Urinary bladder (tissue), 4 donors: ENCODE measurements around the gene BTBD8. TPM values are rescaled to one million over a fixed set of nuclear protein-coding genes. Genes with fewer than 3 reads are reported as not detected.

ENCODE experiments used
- DNase-seq: peaks from one replicate; pipeline ENCODE4 v3.0.0-alpha.2; 2015; ENCODE audit errors: extremely low spot score
- H3K27ac ChIP-seq: one replicate; pipeline ENCODE4 v1.5.1; 2013; ENCODE audit warnings: low read depth, mild to moderate bottlenecking, moderate library complexity
- H3K36me3 ChIP-seq: one replicate; pipeline ENCODE4 v1.6.1; 2013; ENCODE audit warnings: mild to moderate bottlenecking, moderate library complexity; ENCODE audit not compliant: insufficient read depth
- H3K4me1 ChIP-seq: one replicate; pipeline ENCODE4 v1.6.1; 2013; ENCODE audit warnings: mild to moderate bottlenecking, moderate library complexity; ENCODE audit not compliant: insufficient read depth
- H3K4me3 ChIP-seq: one replicate; pipeline ENCODE4 v1.5.1; 2013; ENCODE audit warnings: low read depth, low read length
- WGBS: extraction: QIAGEN DNeasy Blood & Tissue Kit; methylation state at CpG from one replicate; pipeline ENCODE4 v1.1.7; 2013; 5-methylcytosine and 5-hydroxymethylcytosine counted together
- polyA plus RNA-seq: library from polyadenylated mRNA; stranded (reverse); fragments of 200-250 nt; gene quantifications from one replicate; pipeline ENCODE4 v1.2.3, GENCODE V29; 2013
- total RNA-seq: library from RNA; depleted of rRNA; stranded (reverse); fragments of >200 nt; gene quantifications from one replicate; pipeline ENCODE4 v1.2.3, GENCODE V29; 2014
- donor health status: healthy with polysubstance abuse.
- donor health status: healthy.

Gene BTBD8
- total and polyA plus RNA-seq, 2 donors, result 2.0 to 16.1 TPM

DNA sequence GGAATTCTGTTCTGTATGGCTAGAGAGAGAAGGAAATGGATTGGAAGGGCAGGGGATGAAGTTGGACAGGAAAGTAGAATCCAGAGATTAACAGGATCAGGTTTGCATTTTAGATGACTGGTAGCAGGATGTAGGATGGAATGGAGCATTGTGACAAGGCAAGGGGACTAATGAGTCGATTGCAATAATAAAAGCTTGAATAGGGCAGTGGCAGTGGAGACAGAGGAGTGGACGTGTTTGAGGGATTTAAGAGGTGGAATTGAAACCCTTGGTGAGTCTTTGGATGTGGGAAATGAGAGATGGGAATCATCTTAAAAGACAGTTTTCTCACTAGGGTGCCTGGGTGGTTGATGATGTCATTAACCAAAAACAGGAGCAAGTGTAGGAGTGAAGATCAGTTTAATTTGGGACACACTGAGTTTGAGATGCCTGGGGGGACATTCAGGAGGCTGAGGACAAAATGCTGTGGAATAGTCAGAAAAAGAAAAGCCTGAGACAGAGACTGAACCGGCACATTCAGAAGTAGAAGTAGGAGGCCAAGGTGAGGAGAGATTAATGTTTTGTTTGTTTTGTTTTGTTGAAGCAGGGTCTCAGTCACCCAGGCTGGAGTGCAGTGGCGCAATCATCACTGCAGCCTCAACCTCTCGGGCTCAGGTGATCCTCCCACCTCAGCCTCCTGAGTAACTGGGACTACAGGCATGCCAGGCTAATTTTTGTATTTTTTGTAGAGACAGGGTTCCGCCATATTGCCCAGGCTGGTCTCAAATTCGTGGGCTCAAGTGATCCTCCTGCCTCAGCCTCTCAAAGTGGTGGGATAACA lies 108.5 kb downstream of the BTBD8 start:
- DNase-seq, result no peak
- WGBS, result 81% methylated on average over 7 of the region's 7 CpGs
- Histone ChIP-seq H3K36me3 (no peaks in the 10 kb centered on the region), H3K4me3 (no peak overlapping the region), H3K27ac (no peak overlapping the region), H3K4me1 (no peaks in the 10 kb centered on the region)

DNA sequence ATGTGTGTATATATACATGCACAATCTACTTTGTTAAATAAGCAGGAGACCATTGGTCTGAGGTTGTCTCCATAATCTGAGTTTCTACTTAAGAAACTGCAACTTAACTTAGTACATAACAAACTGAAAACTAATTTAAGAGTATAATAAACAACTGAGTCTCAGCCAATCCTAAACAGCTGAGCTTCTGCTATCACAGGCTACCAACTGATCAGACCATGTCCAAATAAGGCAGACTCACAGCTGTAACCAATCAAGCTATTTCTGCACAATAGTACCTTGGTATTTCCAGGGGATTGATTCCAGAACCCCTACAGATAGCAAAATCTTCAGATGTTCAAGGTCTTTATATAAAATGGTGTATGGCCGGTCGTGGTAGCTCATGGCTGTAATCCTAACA lies 111.6 kb downstream of the BTBD8 start:
- no peaks in the 10 kb centered on the region for H3K4me1 ChIP-seq
- WGBS, result 49% methylated on average over 2 of the region's 2 CpGs
- H3K4me3 ChIP-seq, result no peak overlapping the region
- H3K27ac ChIP-seq, result no peak overlapping the region
- no peak for DNase-seq
- no peaks in the 10 kb centered on the region for H3K36me3 ChIP-seq

DNA sequence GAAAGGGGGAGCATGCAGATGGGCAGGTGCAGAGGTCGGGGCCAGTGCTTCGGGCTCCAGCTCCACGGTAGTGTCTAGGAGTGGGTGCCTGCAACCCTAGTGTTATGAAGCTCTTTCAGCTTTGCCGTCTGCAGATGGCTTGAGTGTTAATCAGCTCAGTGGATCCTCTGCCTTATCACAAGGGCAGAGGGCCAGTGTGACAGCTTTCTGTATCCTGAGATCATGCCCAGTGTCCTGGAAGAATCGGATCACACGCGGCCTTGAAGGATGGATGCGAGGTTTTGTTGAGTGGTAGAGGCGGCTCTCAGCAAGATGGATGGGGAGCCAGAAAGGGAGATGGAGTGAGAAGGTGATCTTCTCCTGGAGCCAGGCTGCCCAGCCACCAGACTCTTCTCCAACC lies 112.1 kb downstream of the BTBD8 start:
- no peak for DNase-seq
- Histone ChIP-seq H3K4me1 (no peaks in the 10 kb centered on the region), H3K4me3 (no peak overlapping the region), H3K27ac (no peak overlapping the region), H3K36me3 (no peaks in the 10 kb centered on the region)
- WGBS, result 91% methylated on average over 9 of the region's 9 CpGs

DNA sequence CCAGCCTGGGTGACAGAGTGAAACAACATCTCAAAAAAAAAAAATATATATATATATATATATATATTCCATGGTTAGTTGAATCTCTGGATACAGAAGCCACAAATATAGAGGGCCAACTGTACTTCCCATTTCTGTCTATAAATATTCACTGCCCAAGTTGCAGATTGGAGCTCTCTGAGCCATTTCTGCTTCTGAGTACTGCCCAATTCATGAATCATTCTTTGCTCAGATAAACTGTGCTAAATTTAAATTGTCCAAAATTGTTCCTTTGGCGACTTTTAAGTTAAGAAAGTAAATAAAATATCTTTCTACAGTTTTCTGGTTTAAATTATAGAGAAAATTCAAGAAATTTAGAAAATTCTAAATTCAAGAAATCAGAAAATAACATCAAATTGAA lies 114.4 kb downstream of the BTBD8 start:
- Histone ChIP-seq H3K4me3 (no peak overlapping the region), H3K4me1 (no peaks in the 10 kb centered on the region), H3K27ac (no peak overlapping the region), H3K36me3 (no peaks in the 10 kb centered on the region)
- no peak for DNase-seq
- WGBS, result 75% methylated on average over 1 of the region's 1 CpG

DNA sequence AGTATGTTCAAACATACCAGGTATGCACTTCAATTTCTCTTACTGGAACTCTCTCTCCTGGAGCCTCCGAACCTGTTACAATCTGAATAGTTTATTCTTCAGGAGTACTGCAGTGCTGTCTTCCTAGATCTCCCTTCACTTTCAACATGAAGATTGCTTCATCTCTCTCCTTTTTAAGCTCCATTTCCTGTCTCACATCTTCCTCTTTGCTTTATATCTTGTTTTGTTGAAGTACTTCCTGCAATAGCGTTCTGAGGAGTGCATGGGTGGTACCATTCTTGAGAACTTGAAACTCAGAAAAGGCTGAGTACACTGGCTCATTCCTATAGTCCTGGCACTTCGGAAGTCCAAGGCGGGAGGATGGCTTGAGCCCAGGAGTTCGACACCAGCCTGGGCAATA lies 121.8 kb downstream of the BTBD8 start:
- 76% methylated on average over 5 of the region's 5 CpGs for WGBS
- DNase-seq, result no peak
- H3K4me1 ChIP-seq, result no peaks in the 10 kb centered on the region
- H3K27ac ChIP-seq, result no peak overlapping the region
- H3K4me3 ChIP-seq, result no peak overlapping the region
- H3K36me3 ChIP-seq, result no peaks in the 10 kb centered on the region

DNA sequence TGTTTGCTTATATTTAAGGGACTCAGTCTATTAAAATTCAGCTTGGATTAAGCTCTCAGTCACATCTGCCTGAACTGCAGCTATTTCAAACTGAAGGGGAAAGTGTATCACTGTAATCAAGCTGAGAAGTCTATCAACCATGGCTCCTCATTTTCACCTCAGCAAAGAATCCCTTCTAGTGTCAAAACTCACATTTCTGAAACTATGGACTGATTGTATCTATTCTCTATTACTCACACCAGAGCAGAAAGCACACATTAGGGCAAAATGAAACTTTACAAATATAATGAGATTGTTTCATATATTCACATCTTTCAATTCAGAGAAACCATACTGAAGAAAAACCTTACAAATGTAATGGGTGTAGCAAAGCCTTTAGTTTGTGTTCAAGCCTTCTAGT lies 123.0 kb downstream of the BTBD8 start:
- H3K4me1 ChIP-seq, result no peaks in the 10 kb centered on the region
- H3K27ac ChIP-seq, result no peak overlapping the region
- no peaks in the 10 kb centered on the region for H3K36me3 ChIP-seq
- DNase-seq, result no peak
- no peak overlapping the region for H3K4me3 ChIP-seq

DNA sequence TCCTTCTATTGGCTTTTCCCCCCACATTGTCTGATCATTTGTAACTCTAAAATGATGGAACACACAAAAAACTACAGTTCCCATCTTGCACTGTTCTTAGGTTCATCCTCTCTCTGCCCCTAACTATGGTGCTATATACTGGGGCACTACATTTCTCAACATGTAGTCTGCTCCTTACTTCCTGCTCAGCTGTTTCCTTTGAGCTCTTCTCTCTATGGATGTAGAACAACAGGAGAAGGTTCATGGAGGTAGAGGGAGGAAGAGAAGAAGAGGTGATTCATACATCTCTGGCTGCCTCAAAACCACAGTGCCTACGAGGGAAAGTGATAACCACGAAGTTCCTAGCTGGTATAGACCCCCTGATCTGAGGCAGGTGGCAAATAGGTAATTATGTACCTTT lies 130.6 kb downstream of the BTBD8 start:
- no peak overlapping the region for H3K27ac ChIP-seq
- no peak overlapping the region for H3K4me3 ChIP-seq
- H3K36me3 ChIP-seq, result no peaks in the 10 kb centered on the region
- H3K4me1 ChIP-seq, result no peaks in the 10 kb centered on the region
- 66% methylated on average over 2 of the region's 2 CpGs for WGBS
- DNase-seq, result no peak

DNA sequence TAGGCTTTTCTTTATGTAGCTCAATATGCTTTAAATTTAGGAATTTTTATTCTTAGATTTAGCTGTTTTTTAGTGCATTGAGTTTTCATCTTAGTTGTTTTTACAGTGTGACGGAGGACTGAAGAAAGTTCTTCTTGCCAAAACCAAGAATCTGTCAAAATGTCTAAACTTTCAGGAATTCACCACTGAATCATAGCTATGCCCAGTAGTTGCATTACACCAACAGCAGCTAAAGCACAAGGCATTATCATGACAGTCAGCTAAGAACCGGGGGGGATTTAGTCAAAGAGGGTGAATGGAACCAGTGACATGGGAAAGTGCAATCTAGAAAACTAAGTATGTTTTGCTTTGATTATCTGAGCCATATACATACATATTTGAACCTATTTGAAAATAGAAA lies 131.0 kb downstream of the BTBD8 start:
- H3K36me3 ChIP-seq, result no peaks in the 10 kb centered on the region
- H3K27ac ChIP-seq, result no peak overlapping the region
- WGBS, result 84% methylated on average over 2 of the region's 2 CpGs
- H3K4me3 ChIP-seq, result no peak overlapping the region
- DNase-seq, result no peak
- no peaks in the 10 kb centered on the region for H3K4me1 ChIP-seq

DNA sequence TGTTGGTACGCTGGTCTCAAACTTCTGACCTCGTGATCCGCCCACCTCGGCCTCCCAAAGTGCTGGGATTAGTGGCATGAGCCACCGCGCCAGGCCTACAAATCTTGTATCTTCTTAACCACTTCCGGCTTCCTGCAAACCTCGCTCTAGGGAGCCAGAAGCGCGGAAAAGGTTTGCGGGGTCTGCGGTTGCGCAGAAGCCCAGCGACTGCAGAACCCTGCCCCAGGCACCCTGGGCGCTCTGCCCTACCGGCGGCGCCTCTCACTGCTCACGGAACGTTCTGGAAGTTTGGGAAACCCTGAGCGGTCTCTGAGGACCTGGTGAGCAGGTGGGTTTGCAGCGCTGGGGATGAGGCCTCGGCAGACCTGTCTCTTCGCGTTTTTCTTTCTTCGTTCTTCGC lies 137.6 kb downstream of the BTBD8 start, which contains the start of gene C1orf146:
Gene C1orf146 (plus strand): TSS at position 195 of the 400 bp plus-strand sequence. CDS start 13,506 bp downstream, outside the sequence.
- no peak within 1 kb of the TSS for H3K4me3 ChIP-seq
- no peaks in the 10 kb centered on the region for H3K36me3 ChIP-seq
- H3K27ac ChIP-seq, result no peak within 1 kb of the TSS
- H3K4me1 ChIP-seq, result no peaks in the 10 kb centered on the region
- WGBS, result 95% methylated on average over 27 of the region's 27 CpGs
- DNase-seq, result no peak

DNA sequence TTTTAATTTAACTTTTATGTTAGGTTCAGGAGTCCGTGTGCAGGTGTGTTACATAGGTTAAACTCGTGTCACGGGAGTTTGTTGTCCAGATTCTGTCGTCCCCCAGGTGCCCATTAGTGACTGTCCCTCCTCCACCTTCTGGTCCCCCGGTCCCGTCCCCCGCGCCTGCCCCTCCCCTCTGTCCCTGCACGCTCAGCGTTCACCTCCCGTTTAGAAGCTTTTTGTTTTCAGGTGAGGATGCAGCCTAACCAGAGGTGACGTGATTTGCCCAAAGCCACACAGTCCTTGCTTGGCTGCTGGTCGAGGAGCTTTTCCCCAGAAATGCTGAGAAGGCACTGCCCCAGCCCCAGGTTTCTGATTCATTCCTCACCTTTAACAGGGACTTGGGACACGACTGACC lies 138.4 kb downstream of the BTBD8 start:
- WGBS, result 78% methylated on average over 14 of the region's 14 CpGs
- no peak overlapping the region for H3K27ac ChIP-seq
- no peak for DNase-seq
- H3K4me3 ChIP-seq, result no peak overlapping the region
- no peaks in the 10 kb centered on the region for H3K36me3 ChIP-seq
- no peaks in the 10 kb centered on the region for H3K4me1 ChIP-seq

DNA sequence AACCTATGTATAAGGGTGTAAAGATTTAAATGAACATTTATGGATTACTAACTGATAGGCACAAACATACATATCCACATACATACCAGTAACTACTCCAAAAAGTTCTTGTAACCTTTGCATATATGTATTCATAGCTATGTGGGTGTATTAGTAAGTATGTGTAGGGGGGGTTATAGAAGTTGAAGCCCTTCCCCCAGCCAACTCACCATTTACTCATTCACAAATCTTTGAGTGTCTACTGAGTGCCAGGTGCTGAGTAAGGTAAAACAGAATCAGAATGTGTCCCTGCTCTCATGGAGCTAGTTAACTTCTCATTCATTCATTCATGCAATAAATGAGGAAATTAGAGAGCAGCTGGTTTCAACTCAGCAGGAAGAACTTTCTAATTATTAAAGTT lies 138.9 kb downstream of the BTBD8 start:
- Histone ChIP-seq H3K36me3 (no peaks in the 10 kb centered on the region), H3K4me1 (no peaks in the 10 kb centered on the region), H3K27ac (no peak overlapping the region), H3K4me3 (no peak overlapping the region)
- no peak for DNase-seq

DNA sequence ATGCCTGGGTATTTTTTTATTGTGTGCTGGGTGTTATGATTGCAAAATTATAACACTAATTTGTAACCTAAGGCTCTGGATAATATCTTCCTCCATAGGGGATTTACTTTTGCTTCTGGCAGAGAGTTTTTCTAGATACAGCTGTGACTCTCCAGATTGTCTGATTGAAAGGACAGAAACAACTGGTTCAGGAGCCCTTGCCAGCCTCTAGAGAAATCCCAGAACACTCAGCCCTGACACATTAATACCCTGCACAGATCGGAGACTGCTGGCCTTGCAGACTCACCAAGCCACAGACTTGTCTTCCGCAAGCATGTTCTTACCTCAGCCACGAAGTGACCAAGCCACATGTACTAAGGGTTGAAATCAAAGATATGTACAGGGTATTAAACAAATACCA lies 148.3 kb downstream of the BTBD8 start:
- no peak for DNase-seq
- no peaks in the 10 kb centered on the region for H3K36me3 ChIP-seq
- WGBS, result 37% methylated on average over 3 of the region's 3 CpGs
- no peaks in the 10 kb centered on the region for H3K4me1 ChIP-seq
- H3K4me3 ChIP-seq, result no peak overlapping the region
- no peak overlapping the region for H3K27ac ChIP-seq

DNA sequence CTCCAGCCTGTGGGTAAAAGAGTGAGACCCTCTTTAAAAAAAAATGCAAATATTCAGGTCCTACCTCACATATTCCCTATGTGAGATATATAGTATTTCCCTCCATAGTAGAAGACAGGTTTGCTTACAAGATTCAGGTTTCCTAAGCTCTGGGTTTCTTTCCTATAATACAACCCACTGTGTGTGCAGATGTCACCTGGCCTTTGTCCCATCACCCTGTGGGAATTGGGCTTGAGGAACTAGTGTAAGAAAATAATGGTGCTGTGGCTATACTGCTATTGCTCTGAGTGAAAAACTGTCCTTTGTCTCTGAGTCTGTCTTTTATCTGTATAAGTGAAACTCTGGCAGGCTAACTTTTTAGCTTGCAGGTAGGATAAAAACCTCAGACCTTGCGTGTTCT lies 150.6 kb downstream of the BTBD8 start:
- H3K36me3 ChIP-seq, result no peaks in the 10 kb centered on the region
- H3K27ac ChIP-seq, result no peak overlapping the region
- 88% methylated on average over 1 of the region's 1 CpG for WGBS

More for the DNA sequence above, 150.6 kb downstream of the BTBD8 start:
- H3K4me1 ChIP-seq, result no peaks in the 10 kb centered on the region
- H3K4me3 ChIP-seq, result no peak overlapping the region
- DNase-seq, result no peak
